Loucy (cell line): ENCODE measurements around the gene SNHG17.
"Not testable (repeated sequence)": the region's sequence is repeated elsewhere in the genome, so short reads cannot be mapped to it uniquely, and the experiment has no call there.

Experiments
- H2AFZ ChIP-seq: fragments of 200-600 bp; sonication (generic); 2 replicates; pipeline ENCODE4 v1.6.0; 2016; ENCODE audit warnings: antibody characterized with exemption, mild to moderate bottlenecking, low read length, moderate library complexity
- H3F3A ChIP-seq: fragments of 200-600 bp; 2 replicates; pipeline ENCODE4 v1.6.0; 2016; ENCODE audit warnings: antibody characterized with exemption, low read depth, mild to moderate bottlenecking
- H3K27me3 ChIP-seq: fragments of 200-600 bp; sonication (generic); 2 replicates; pipeline ENCODE4 v1.6.1; 2014; ENCODE audit warnings: low read length, mild to moderate bottlenecking; ENCODE audit not compliant: insufficient read depth, poor library complexity, severe bottlenecking
- H3K36me3 ChIP-seq: fragments of 200-600 bp; sonication (generic); 2 replicates; pipeline ENCODE4 v1.6.1; 2016; ENCODE audit warnings: low read length; ENCODE audit not compliant: insufficient read depth
- H3K4me1 ChIP-seq: fragments of 200-600 bp; sonication (generic); 2 replicates; pipeline ENCODE4 v1.5.1; 2014; ENCODE audit warnings: low read length, mild to moderate bottlenecking; ENCODE audit not compliant: insufficient read depth, poor library complexity, severe bottlenecking
- H3K4me2 ChIP-seq: fragments of 200-600 bp; sonication (generic); 2 replicates; pipeline ENCODE4 v1.6.0; 2014; ENCODE audit warnings: antibody characterized with exemption, low read length, low read depth, mild to moderate bottlenecking; ENCODE audit not compliant: poor library complexity, severe bottlenecking
- H3K4me3 ChIP-seq: fragments of 200-600 bp; sonication (generic); 2 replicates; pipeline ENCODE4 v1.5.1; 2014; ENCODE audit warnings: low read length, mild to moderate bottlenecking, mixed read lengths; ENCODE audit not compliant: poor library complexity, severe bottlenecking
- H3K79me2 ChIP-seq: fragments of 200-600 bp; sonication (generic); 2 replicates; pipeline ENCODE4 v1.6.1; 2014; ENCODE audit warnings: low read length; ENCODE audit not compliant: insufficient read depth
- H3K9ac ChIP-seq: fragments of 200-600 bp; sonication (generic); 2 replicates; pipeline ENCODE4 v1.6.0; 2014; ENCODE audit warnings: mild to moderate bottlenecking, low read depth, low read length, moderate library complexity; ENCODE audit not compliant: poor library complexity, severe bottlenecking
- H3K9me2 ChIP-seq: fragments of 200-600 bp; sonication (generic); replicated peaks from 2 replicates; pipeline ENCODE4 v1.6.1; 2016; ENCODE audit warnings: low read depth, low read length, mixed read lengths
- H3K9me3 ChIP-seq: fragments of 200-600 bp; sonication (generic); 2 replicates; pipeline ENCODE4 v1.6.1; 2014; ENCODE audit warnings: mild to moderate bottlenecking, antibody characterized with exemption, low read length, low read depth; ENCODE audit not compliant: insufficient read depth
- H4K20me1 ChIP-seq: fragments of 200-600 bp; sonication (generic); 2 replicates; pipeline ENCODE4 v1.6.0; 2014; ENCODE audit warnings: antibody characterized with exemption, low read length, mild to moderate bottlenecking; ENCODE audit not compliant: insufficient read depth, poor library complexity, severe bottlenecking
- CTCF ChIP-seq: fragments of 200-600 bp; sonication (generic); conservative IDR thresholded peaks from 2 replicates; pipeline ENCODE4 v1.5.1; 2014; ENCODE audit warnings: mild to moderate bottlenecking, antibody characterized with exemption, low read length
- EZH2phosphoT487 ChIP-seq: fragments of 200-600 bp; IDR thresholded peaks from 2 replicates; pipeline ENCODE4 v1.6.1; 2018; ENCODE audit warnings: antibody characterized with exemption, mild to moderate bottlenecking, moderate library complexity, borderline replicate concordance

The SNHG17 gene

GRCh38 chr20:38445381-38445796 is 10.3 kb upstream of the SNHG17 start:
- no peaks in the 10 kb centered on the region for H3K9me3 ChIP-seq

GRCh38 chr20:38441916-38442315 is 6.8 kb upstream of the SNHG17 start:
- TF ChIP-seq EZH2phosphoT487: no peak
- no peak for TF ChIP-seq CTCF
- no peak overlapping the region for H2AFZ ChIP-seq

More at GRCh38 chr20:38445381-38445796, 10.3 kb upstream of the SNHG17 start:
- H3K9ac ChIP-seq: no peak overlapping the region
- H2AFZ ChIP-seq: no peak overlapping the region
- H3K79me2 ChIP-seq: peaks cover 31% of the 10 kb centered on the region
- no peak overlapping the region for H3K4me2 ChIP-seq
- no peak for TF ChIP-seq EZH2phosphoT487
- no peak for TF ChIP-seq CTCF
- H3F3A ChIP-seq: no peaks in the 10 kb centered on the region
- H3K9me2 ChIP-seq: no peaks in the 10 kb centered on the region
- peaks cover 26% of the 10 kb centered on the region for H3K4me1 ChIP-seq
- no peaks in the 10 kb centered on the region for H4K20me1 ChIP-seq
- H3K36me3 ChIP-seq: peaks cover 3% of the 10 kb centered on the region; the same call in 1 of the 2 replicates
- H3K27me3 ChIP-seq: no peaks in the 10 kb centered on the region
- no peak overlapping the region for H3K4me3 ChIP-seq

GRCh38 chr20:38441110-38441509 is 6.0 kb upstream of the SNHG17 start:
- H3K79me2 ChIP-seq, H3K4me3 ChIP-seq, H2AFZ ChIP-seq, H3K4me1 ChIP-seq, H3F3A ChIP-seq, H3K27me3 ChIP-seq, H3K9me2 ChIP-seq, H3K9me3 ChIP-seq, H3K9ac ChIP-seq, H3K36me3 ChIP-seq, H4K20me1 ChIP-seq, H3K4me2 ChIP-seq: not testable (repeated sequence)

More at GRCh38 chr20:38441916-38442315, 6.8 kb upstream of the SNHG17 start:
- Histone ChIP-seq H3F3A (no peaks in the 10 kb centered on the region), H3K4me1 (no peaks in the 10 kb centered on the region), H3K79me2 (peaks cover 4% of the 10 kb centered on the region), H3K27me3 (no peaks in the 10 kb centered on the region), H3K9me2 (no peaks in the 10 kb centered on the region), H3K36me3 (no peaks in the 10 kb centered on the region), H3K9ac (no peak overlapping the region), H3K4me3 (no peak overlapping the region), H3K4me2 (no peak overlapping the region), H4K20me1 (no peaks in the 10 kb centered on the region), H3K9me3 (no peaks in the 10 kb centered on the region)

DNA sequence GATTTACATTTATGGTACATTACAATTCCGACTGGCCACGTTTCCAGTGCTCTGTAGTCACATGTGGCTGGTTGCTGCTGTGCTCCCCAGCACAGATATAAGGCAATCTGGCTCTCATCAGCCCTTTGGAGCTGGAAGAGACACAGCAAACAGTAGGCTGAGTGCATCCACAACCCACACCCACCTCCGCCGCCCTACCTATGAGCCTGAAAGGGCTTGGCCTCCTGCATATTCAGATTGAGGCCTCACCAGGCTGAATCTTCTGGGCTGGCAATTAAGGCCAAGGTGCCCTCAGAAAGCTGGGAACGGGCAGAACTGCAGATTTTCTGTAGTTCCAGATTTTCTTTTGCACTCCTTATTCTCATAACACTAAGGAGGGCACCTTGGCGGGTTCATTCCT is 2.7 kb upstream of the SNHG17 start:
- Histone ChIP-seq H3K9ac (no peak overlapping the region), H3K4me1 (peaks cover 9% of the 10 kb centered on the region), H3F3A (no peaks in the 10 kb centered on the region), H3K9me3 (no peaks in the 10 kb centered on the region), H3K27me3 (peaks cover 9% of the 10 kb centered on the region), H3K36me3 (peaks cover 1% of the 10 kb centered on the region; the same call in 1 of the 2 replicates), H3K9me2 (no peaks in the 10 kb centered on the region), H3K4me2 (no peak overlapping the region), H4K20me1 (peaks cover 19% of the 10 kb centered on the region), H2AFZ (no peak overlapping the region), H3K79me2 (peaks cover 24% of the 10 kb centered on the region), H3K4me3 (no peak overlapping the region)
- TF ChIP-seq CTCF (no peak), EZH2phosphoT487 (no peak)
